ENCODE measurements around the gene GPS1.

Gene GPS1

GRCh38 chr17:82077617-82078358 is 26.1 kb downstream of the GPS1 start:
- Histone ChIP-seq H3K9me3 (ENCODE audit: insufficient read depth, low read length) (no peaks in the 10 kb centered on the region), H3K36me3 (replicated peaks; ENCODE audit: low read depth, low read length) (peaks cover 35% of the 10 kb centered on the region), H3K27me3 (ENCODE audit: low read depth, low read length) (no peaks in the 10 kb centered on the region), H3K4me3 (ENCODE audit: low read length) (no peak overlapping the region), H3K27ac (ENCODE audit: low read length) (no peak overlapping the region), H3K4me2 (ENCODE audit: low read length) (no peak overlapping the region), H3K9ac (ENCODE audit: low read length) (no peak overlapping the region), H2AFZ (ENCODE audit: low read depth, low read length) (no peak overlapping the region), H3K4me1 (ENCODE audit: low read length) (no peaks in the 10 kb centered on the region), H3K79me2 (ENCODE audit: low read length) (no peaks in the 10 kb centered on the region), H4K20me1 (ENCODE audit: insufficient read depth, low read length) (peaks cover 14% of the 10 kb centered on the region)
- TF ChIP-seq, protein P1, sequence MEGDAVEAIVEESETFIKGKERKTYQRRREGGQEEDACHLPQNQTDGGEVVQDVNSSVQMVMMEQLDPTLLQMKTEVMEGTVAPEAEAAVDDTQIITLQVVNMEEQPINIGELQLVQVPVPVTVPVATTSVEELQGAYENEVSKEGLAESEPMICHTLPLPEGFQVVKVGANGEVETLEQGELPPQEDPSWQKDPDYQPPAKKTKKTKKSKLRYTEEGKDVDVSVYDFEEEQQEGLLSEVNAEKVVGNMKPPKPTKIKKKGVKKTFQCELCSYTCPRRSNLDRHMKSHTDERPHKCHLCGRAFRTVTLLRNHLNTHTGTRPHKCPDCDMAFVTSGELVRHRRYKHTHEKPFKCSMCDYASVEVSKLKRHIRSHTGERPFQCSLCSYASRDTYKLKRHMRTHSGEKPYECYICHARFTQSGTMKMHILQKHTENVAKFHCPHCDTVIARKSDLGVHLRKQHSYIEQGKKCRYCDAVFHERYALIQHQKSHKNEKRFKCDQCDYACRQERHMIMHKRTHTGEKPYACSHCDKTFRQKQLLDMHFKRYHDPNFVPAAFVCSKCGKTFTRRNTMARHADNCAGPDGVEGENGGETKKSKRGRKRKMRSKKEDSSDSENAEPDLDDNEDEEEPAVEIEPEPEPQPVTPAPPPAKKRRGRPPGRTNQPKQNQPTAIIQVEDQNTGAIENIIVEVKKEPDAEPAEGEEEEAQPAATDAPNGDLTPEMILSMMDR (IDR thresholded peaks at IDR 0.05; ENCODE audit: low read depth, low read length) = no peak
- no peak for TF ChIP-seq EZH2phosphoT487 (IDR thresholded peaks at IDR 0.05; ENCODE audit: low read depth)

DNA sequence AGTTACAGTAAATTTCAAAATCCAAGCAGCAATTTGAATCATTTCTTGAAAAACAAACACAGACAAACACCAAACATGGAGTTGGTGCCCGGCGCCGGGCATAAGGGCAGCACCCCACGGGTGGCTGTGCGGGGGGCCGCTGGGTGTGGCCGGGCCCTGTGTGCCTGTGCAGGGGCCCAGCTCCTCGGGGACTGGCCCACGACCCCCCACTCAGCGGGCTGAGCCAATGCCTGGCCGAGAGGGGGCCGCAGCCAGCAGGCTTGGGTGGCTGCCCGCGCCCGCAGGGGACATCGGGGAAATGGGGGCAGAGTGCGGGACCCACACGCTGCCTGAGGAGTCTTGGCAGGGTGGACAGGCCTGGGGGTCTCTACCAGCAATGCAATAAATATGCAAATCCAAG is 26.7 kb downstream of the GPS1 start:
- no peaks in the 10 kb centered on the region for H3K9me3 ChIP-seq (ENCODE audit: insufficient read depth, low read length)
- H3K27ac ChIP-seq (ENCODE audit: low read length) = no peak overlapping the region
- H3K79me2 ChIP-seq (ENCODE audit: low read length) = no peaks in the 10 kb centered on the region
- peaks cover 41% of the 10 kb centered on the region for H3K36me3 ChIP-seq (replicated peaks; ENCODE audit: low read depth, low read length)
- no peak for TF ChIP-seq EZH2phosphoT487 (IDR thresholded peaks at IDR 0.05; ENCODE audit: low read depth)
- TF ChIP-seq, protein P1 (IDR thresholded peaks at IDR 0.05; ENCODE audit: low read depth, low read length) = no peak
- no peak overlapping the region for H3K4me2 ChIP-seq (ENCODE audit: low read length)
- no peaks in the 10 kb centered on the region for H3K4me1 ChIP-seq (ENCODE audit: low read length)
- H3K9ac ChIP-seq (ENCODE audit: low read length) = no peak overlapping the region
- H2AFZ ChIP-seq (ENCODE audit: low read depth, low read length) = no peak overlapping the region
- no peaks in the 10 kb centered on the region for H3K27me3 ChIP-seq (ENCODE audit: low read depth, low read length)
- peaks cover 14% of the 10 kb centered on the region for H4K20me1 ChIP-seq (ENCODE audit: insufficient read depth, low read length)
- H3K4me3 ChIP-seq (ENCODE audit: low read length) = no peak overlapping the region

DNA sequence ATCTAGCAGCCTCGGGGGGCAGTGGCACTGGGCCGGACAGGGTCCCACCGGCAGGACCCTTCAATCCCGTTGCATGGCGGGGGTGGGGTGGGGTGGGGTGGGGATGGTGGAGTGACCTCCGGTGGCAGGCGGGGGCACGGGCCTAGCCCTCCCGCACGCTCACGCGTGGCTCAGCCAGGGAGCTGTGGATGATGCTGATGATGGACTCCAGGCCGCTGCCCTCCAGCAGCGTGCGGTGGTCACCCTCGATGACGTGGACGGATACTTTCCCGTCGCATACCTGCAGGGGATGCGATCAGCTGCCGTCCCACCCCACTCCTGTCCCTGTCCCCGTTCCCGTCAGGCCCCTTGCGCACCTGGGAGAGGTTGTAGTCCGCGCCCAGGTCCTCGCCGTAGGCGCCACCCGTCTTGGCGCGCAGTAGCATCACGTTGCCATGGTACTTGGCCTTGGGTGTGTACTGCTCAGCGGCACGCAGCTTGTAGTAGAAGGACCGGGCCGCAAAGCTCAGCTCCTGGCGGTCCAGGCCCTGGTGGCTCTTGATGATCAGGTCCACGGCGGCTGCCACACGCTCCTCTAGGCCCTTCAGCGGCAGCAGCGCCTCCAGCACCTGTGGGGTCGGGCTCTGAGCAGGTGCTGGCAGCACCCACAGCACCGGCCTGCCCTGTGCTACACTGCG is 27.4 kb downstream of the GPS1 start:
- Histone ChIP-seq H3K27ac (ENCODE audit: low read length) (no peak overlapping the region), H3K4me1 (ENCODE audit: low read length) (no peaks in the 10 kb centered on the region), H2AFZ (ENCODE audit: low read depth, low read length) (no peak overlapping the region), H3K4me2 (ENCODE audit: low read length) (no peak overlapping the region), H3K9ac (ENCODE audit: low read length) (no peak overlapping the region), H3K9me3 (ENCODE audit: insufficient read depth, low read length) (no peaks in the 10 kb centered on the region), H3K79me2 (ENCODE audit: low read length) (no peaks in the 10 kb centered on the region), H3K36me3 (replicated peaks; ENCODE audit: low read depth, low read length) (peaks cover 48% of the 10 kb centered on the region), H3K4me3 (ENCODE audit: low read length) (no peak overlapping the region), H3K27me3 (ENCODE audit: low read depth, low read length) (no peaks in the 10 kb centered on the region), H4K20me1 (ENCODE audit: insufficient read depth, low read length) (peaks cover 17% of the 10 kb centered on the region)
- TF ChIP-seq EZH2phosphoT487 (IDR thresholded peaks at IDR 0.05; ENCODE audit: low read depth) = no peak
- TF ChIP-seq, protein P1 (IDR thresholded peaks at IDR 0.05; ENCODE audit: low read depth, low read length) = no peak

DNA sequence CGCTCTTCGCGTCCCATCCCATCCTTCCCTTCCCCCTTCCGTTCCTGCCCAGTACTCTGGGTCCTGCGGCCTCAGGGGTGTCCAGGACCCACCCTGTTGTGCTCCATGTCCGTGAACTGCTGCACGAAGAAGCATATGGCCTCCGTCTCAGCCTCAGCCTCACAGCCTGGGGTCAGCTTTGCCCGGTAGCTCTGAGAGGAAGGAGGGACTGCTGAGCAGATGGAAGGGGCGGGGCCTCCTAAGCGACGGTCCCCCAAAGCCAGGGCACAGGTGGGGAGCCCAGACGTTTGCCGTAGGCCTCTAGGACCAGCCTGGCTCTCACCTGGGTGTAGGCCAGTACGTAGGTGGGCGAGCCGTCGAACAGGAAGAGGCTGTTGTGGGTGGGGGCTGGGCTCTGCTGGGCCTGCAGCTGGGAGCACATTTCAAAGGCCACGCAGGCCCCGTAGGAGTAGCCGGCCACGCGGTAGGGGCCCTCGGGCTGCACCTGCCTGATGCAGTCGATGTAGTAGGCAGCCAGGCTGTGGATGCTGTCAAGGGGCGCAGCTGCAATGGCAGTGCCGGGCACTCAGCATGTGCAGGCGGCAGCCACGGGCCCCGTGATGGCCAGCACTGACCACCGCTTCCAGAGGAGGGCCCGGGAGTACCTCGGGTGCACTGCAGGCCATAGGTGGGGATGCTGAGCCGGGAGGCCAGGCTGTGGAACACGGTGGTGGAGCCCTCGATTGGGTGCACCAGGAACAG is 28.5 kb downstream of the GPS1 start:
- Histone ChIP-seq H3K9me3 (ENCODE audit: insufficient read depth, low read length) (no peaks in the 10 kb centered on the region), H3K4me3 (ENCODE audit: low read length) (no peak overlapping the region), H3K36me3 (replicated peaks; ENCODE audit: low read depth, low read length) (peaks cover 52% of the 10 kb centered on the region), H4K20me1 (ENCODE audit: insufficient read depth, low read length) (peaks cover 17% of the 10 kb centered on the region), H3K27ac (ENCODE audit: low read length) (no peak overlapping the region), H3K4me1 (ENCODE audit: low read length) (no peaks in the 10 kb centered on the region), H3K9ac (ENCODE audit: low read length) (no peak overlapping the region), H2AFZ (ENCODE audit: low read depth, low read length) (no peak overlapping the region), H3K4me2 (ENCODE audit: low read length) (no peak overlapping the region), H3K27me3 (ENCODE audit: low read depth, low read length) (no peaks in the 10 kb centered on the region), H3K79me2 (ENCODE audit: low read length) (no peaks in the 10 kb centered on the region)
- no peak for TF ChIP-seq EZH2phosphoT487 (IDR thresholded peaks at IDR 0.05; ENCODE audit: low read depth)
- TF ChIP-seq, protein P1 (IDR thresholded peaks at IDR 0.05; ENCODE audit: low read depth, low read length) = no peak
